Breast epithelium (tissue), 4 donors: ENCODE measurements around the gene UBL3. TPM values are rescaled to one million over a fixed set of nuclear protein-coding genes. Genes with fewer than 3 reads are reported as not detected.

ENCODE experiments used
- DNase-seq, 2 donors: peaks; one replicate each; pipeline ENCODE4 v3.0.0-alpha.2; 2019; ENCODE audit warnings: low spot score in 2 of 2
- H3K27ac ChIP-seq, 2 donors: fragments of 200-600 bp; sonication (generic) in 1 of 2; one replicate each; pipeline ENCODE4 v1.5.1; 2016 to 2019; ENCODE audit warnings: mild to moderate bottlenecking in 1 of 2
- H3K27me3 ChIP-seq, 2 donors: fragments of 200-600 bp; sonication (generic) in 1 of 2; one replicate each; pipeline versions ENCODE4 v1.5.1 to v1.6.0; 2017 to 2019; ENCODE audit warnings: control low read depth in 1 of 2, mild to moderate bottlenecking in 1 of 2
- H3K36me3 ChIP-seq: fragments of 200-600 bp; one replicate; pipeline ENCODE4 v1.5.1; 2019
- H3K4me1 ChIP-seq, 2 donors: fragments of 200-600 bp; sonication (generic); one replicate each; pipeline ENCODE4 v1.5.1; 2016 to 2019; ENCODE audit warnings: control low read depth in 1 of 2
- H3K4me3 ChIP-seq, 3 donors: fragments of 200-600 bp; sonication (generic); 1 replicate in 2 of 3; 2 replicates in 1 of 3; pipeline ENCODE4 v1.5.1; 2016 to 2019; ENCODE audit warnings: mild to moderate bottlenecking in 3 of 3, moderate library complexity in 2 of 3
- H3K9me3 ChIP-seq, 2 donors: fragments of 200-600 bp; sonication (generic) in 1 of 2; one replicate each; pipeline ENCODE4 v1.5.1; 2016 to 2019; ENCODE audit warnings: control low read depth in 1 of 2
- CTCF ChIP-seq, 3 donors: fragments of 450-650 bp; IDR thresholded peaks; one replicate each; pipeline ENCODE4 v1.5.1; 2016 to 2017; ENCODE audit warnings: antibody characterized with exemption in 3 of 3, mild to moderate bottlenecking in 3 of 3, moderate library complexity in 3 of 3
- POLR2A ChIP-seq: fragments of 450-650 bp; IDR thresholded peaks from one replicate; pipeline ENCODE4 v1.6.1; 2016; ENCODE audit warnings: antibody characterized with exemption, mild to moderate bottlenecking, moderate library complexity
- POLR2AphosphoS5 ChIP-seq, 3 donors: sonication (generic); formaldehyde crosslinking; IDR thresholded peaks; one replicate each; pipeline ENCODE4 v1.6.1; 2017; ENCODE audit warnings: antibody characterized with exemption in 3 of 3
- intact Hi-C: fragments of 100-400 bp; cut with DNase I; formaldehyde crosslinking; loops from one replicate; pipeline ENCODE4 v1.15.1; 2023; ENCODE audit warnings: low total_unique reads
- total RNA-seq, 3 donors: library from RNA; depleted of rRNA; stranded (reverse); fragments of >200 nt; gene quantifications; one replicate each; pipeline ENCODE4 v1.1.0, GENCODE V29; 2016

UBL3 gene
- total RNA-seq, 3 donors from 2014 or later: 32.4 to 60.7 (median 36.6) TPM

DNA sequence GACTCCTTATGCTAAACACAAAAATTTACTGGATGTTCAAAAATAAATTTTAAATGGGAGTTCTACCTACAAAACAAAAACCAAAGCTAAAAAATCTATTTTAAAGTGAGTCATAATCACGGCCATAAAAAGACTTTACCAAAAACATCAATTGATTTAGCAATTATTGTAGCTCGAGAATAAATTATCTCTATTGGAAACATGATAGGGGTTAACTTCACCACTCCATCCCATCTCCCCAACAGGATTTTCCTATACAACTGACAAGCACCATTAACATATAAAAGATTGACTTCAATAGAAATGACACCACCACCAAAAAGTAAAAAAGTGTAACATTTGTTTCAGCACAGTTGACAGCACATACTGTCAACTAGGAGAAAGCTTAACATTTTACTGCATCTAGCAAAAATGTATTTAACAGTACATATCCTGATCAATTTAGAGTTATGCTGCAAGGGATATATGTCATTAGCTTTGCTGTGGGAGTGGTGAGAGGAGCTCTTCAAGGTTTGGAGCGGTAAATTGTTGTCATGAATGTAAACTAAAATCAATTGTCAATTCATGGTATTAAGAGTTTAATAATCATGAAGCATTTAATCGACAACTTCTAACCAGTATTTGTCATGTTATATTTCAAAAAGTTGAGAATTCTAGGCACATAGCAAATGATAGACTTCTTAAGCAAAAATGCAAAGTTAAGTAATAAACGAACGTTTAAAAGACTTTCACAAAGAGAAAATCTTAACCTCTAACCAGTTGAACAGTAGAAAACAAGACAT, 3.8 kb downstream of the UBL3 start:
- peak overlapping the region; percentile 86 to 95 (median 94) for H3K4me3 ChIP-seq
- no peaks in the 10 kb centered on the region for H3K36me3 ChIP-seq
- TF ChIP-seq POLR2A (no peak), CTCF (IDR thresholded peaks at IDR 0.05) (no peak), POLR2AphosphoS5 (IDR thresholded peaks at IDR 0.05) (no peak)
- no peak for DNase-seq
- H3K27ac ChIP-seq: peak overlapping the region; percentile 70 to 83
- intact Hi-C loops: loop anchor here (10.0 kb wide), 1 partner anchor 268 kb away; no protein-coding TSS in a partner anchor
- peaks cover 0 to 4% of the 10 kb centered on the region in 2 donors for H3K4me1 ChIP-seq
- no peaks in the 10 kb centered on the region for H3K27me3 ChIP-seq
- no peaks in the 10 kb centered on the region for H3K9me3 ChIP-seq

GRCh38 chr13:29845440-29846056, 4.9 kb downstream of the UBL3 start:
- H3K36me3 ChIP-seq: no peaks in the 10 kb centered on the region
- intact Hi-C loops: loop anchor here (10.0 kb wide), 1 partner anchor 269 kb away; no protein-coding TSS in a partner anchor
- no peak for TF ChIP-seq POLR2A
- peak in 2 of 3 donors; percentile 12 to 29 for TF ChIP-seq CTCF (IDR thresholded peaks at IDR 0.05)
- H3K9me3 ChIP-seq: no peaks in the 10 kb centered on the region
- H3K4me1 ChIP-seq: peaks cover 0 to 4% of the 10 kb centered on the region in 2 donors
- H3K27me3 ChIP-seq: no peaks in the 10 kb centered on the region
- H3K4me3 ChIP-seq: peak overlapping the region in 1 of 3 donors; percentile 94
- H3K27ac ChIP-seq: no peak overlapping the region
- DNase-seq: no peak

DNA sequence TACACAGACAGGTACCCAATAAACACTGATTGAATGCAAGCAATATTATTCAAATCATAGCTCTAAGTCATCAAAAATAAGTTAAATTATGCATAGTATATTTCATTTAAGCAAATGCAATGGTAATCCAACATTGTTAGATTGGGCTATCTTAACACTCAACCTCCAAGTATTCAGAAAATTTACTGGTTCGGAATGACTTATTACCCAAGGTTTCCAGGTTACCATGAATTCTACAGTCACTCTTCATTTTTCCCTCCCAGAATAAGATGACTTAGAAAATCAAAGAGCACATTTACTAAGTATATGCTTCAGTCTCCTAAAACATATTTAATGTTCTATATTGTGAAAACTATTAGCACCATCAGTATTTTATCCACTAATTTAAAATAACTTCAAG, 6.0 kb downstream of the UBL3 start:
- H3K27me3 ChIP-seq: no peaks in the 10 kb centered on the region
- H3K9me3 ChIP-seq: no peaks in the 10 kb centered on the region
- intact Hi-C loops: loop anchor here (10.0 kb wide), 1 partner anchor 270 kb away; no protein-coding TSS in a partner anchor
- no peak for DNase-seq
- no peak overlapping the region for H3K27ac ChIP-seq
- H3K4me1 ChIP-seq: peaks cover 0 to 4% of the 10 kb centered on the region in 2 donors
- TF ChIP-seq CTCF (IDR thresholded peaks at IDR 0.05) (no peak), POLR2A (no peak), POLR2AphosphoS5 (IDR thresholded peaks at IDR 0.05) (no peak)
- H3K36me3 ChIP-seq: no peaks in the 10 kb centered on the region
- no peak overlapping the region for H3K4me3 ChIP-seq

DNA sequence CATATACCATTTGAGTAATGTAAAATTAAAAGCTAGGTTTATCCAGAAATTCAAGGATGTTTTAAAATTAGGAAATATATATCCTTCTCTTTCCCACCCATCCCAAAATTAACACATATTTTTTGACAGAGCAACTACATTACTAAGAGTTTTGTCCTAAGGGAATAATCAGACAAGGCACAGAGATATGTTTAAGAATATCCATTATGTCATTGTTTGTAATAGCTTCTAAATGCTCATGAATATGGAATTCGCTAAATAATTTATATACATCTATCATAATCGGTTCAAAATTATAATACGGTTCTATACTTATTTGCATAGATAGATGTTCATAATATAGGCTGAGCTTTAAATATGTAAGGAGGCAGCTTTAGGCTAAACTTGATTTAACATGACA, 9.8 kb downstream of the UBL3 start:
- Histone ChIP-seq H3K9me3 (no peaks in the 10 kb centered on the region), H3K4me1 (peaks cover 0 to under 1% of the 10 kb centered on the region in 2 donors), H3K27me3 (no peaks in the 10 kb centered on the region), H3K27ac (no peak overlapping the region), H3K4me3 (no peak overlapping the region), H3K36me3 (no peaks in the 10 kb centered on the region)
- intact Hi-C loops: loop anchor here (10.0 kb wide), 1 partner anchor 274 kb away; no protein-coding TSS in a partner anchor
- no peak for DNase-seq
- TF ChIP-seq CTCF (IDR thresholded peaks at IDR 0.05) (no peak), POLR2A (no peak), POLR2AphosphoS5 (IDR thresholded peaks at IDR 0.05) (no peak)
